Heart left ventricle (tissue), 13 donors: ENCODE results near the gene POLR3GL.

ENCODE experiments used
- POLR2A ChIP-seq, 2 donors: fragments of 450-650 bp; IDR thresholded peaks; one replicate each; pipeline ENCODE4 v1.6.1; 2017; ENCODE audit warnings: antibody characterized with exemption in 2 of 2, mild to moderate bottlenecking in 2 of 2, moderate library complexity in 2 of 2
- TF ChIP-seq, protein P1 (sequence below), 12 donors: fragments of 200-600 bp; sonication (generic) in 4 of 12; IDR thresholded peaks; one replicate each; pipeline versions ENCODE4 v1.5.0 to v1.8.0; 2018 to 2022; ENCODE audit warnings: antibody characterized with exemption in 12 of 12, mild to moderate bottlenecking in 5 of 12
- donor health status: ischemic (EF 13 %, LVEDD 7.1; RV severe dilation, severe dysfunction).
- donor health status: DM: no; HTN: yes; CAD: no.
- donor health status: DM: no; HTN: no; CAD: no.
- donor health status: ischemic (EF 25% LVEDD 6.9; RV normal size, moderate dysfunction).
- donor health status: ischemic (EF 25% LVEDD 5.7; RV mildly dilated, moderate dysfunction).
- donor health status: ischemic (EF 35%, LVEDD 5.7; RV mildly dilated, moderate dysfunction).
- donor health status: nonischemic (EF 11% LVEDD 7.7; RV severe dilation, severe dysfunction).
- donor health status: DM: yes; HTN: yes; CAD: no.
- donor health status: PGD.
- donor health status: ischemic (EF 29% LVEDD 5.4; RV normal size, mild dysfunction).
- donor health status: nonischemic (EF 23%, LVEDD 6.1; RV moderate dilation, normal function).

GRCh38 chr1:145996433-145997015 lies 32.0 kb downstream of the POLR3GL start, which contains the start of gene TXNIP:
- TF ChIP-seq, protein P1, sequence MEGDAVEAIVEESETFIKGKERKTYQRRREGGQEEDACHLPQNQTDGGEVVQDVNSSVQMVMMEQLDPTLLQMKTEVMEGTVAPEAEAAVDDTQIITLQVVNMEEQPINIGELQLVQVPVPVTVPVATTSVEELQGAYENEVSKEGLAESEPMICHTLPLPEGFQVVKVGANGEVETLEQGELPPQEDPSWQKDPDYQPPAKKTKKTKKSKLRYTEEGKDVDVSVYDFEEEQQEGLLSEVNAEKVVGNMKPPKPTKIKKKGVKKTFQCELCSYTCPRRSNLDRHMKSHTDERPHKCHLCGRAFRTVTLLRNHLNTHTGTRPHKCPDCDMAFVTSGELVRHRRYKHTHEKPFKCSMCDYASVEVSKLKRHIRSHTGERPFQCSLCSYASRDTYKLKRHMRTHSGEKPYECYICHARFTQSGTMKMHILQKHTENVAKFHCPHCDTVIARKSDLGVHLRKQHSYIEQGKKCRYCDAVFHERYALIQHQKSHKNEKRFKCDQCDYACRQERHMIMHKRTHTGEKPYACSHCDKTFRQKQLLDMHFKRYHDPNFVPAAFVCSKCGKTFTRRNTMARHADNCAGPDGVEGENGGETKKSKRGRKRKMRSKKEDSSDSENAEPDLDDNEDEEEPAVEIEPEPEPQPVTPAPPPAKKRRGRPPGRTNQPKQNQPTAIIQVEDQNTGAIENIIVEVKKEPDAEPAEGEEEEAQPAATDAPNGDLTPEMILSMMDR (IDR thresholded peaks at IDR 0.05), result no peak
- TF ChIP-seq POLR2A (IDR thresholded peaks at IDR 0.05), result peak; percentile 12 to 97
